ENCODE results near the gene SLC9C2.
"Not testable (repeated sequence)": the region's sequence is repeated elsewhere in the genome, so short reads cannot be mapped to it uniquely, and the experiment has no call there.

The SLC9C2 gene

DNA sequence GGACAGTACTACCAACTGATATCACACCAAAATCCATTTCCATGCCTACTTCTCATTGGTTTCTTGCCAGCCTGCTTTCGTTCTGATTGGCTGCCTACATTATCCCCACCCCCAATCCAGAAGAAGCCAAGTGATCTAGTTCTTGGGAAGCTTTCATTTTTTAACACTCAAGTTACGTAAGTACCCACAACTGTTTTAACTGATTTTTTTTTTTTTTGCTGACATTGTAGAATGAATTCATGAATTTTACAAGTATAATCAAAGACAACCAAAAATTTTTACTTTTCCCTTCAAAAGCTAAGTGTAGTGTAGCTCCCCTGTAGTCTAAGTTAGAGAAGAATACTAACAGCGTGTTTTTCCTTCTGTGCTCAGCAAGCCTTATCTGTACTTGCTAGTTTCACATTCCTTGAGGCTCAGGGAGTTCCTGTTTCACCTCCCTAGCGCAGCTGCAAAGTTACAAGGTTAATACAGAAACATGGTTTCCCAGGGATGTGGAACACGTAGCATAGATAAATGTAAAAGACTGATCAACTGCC lies at the start of gene SLC9C2:
TSS of gene SLC9C2 (minus strand) at position 17 of the 536 bp plus-strand sequence. CDS start 1,296 bp downstream, outside the sequence.
- no peak for DNase-seq

- DNase-seq = no peak
These were observed 46.2 kb upstream of the SLC9C2 start for GRCh38 chr1:173648880-173649605.

GRCh38 chr1:173646656-173647055 lies 43.8 kb upstream of the SLC9C2 start:
- no peak for DNase-seq

DNA sequence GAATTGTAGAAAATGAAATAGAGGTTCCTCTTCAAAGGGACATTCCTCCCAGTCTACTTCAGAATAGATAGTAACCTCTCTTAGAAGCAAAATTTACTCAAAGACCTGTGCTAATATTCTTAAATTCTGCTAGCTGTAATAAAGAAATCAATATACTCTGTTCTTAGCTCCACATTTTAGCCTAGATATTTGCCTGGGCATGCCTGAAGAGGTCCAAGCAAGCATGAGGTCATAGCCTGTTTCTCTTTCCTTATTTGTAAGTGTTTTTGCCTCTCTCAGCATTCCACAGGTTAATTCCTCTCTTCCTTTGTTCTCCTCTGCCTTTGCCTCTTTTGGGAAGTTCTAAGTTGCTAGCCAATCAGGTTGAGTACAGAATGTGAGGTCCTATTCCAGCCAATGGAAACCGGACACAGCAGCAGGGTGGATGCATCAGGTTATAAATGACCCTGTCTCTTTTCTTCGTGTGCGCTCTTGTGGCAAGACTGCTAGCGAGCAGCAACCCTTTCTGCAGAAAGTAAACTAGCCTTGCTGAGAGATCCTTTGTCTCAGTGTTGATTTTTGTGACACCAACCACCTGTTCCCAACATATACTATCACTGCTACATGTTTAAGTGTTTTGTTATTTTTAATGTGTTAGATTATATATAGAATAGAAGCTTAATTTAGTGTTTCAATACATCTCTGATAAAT lies 39.7 kb upstream of the SLC9C2 start:
- DNase-seq = not testable (repeated sequence)

DNA sequence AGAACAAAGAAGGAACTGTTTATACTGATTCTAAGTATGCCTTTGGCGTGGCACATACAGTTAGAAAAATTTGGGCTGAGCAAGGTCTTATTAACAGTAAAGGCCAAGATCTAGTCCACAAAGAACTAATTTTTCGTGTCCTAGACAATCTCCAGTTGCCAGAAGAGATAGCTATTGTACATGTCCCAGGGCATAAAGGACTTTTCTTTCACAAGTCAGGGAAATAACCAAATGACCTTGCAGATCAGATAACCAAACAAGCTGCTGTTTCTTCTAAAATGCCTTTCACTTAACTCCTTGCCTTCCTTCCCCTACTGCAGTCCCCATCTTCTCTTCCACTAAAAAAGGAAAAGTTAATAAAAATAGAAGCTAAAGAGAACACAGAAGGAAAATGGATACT lies 36.2 kb upstream of the SLC9C2 start:
- DNase-seq = no peak

GRCh38 chr1:173638043-173639021 lies 35.5 kb upstream of the SLC9C2 start:
- DNase-seq = no peak

DNA sequence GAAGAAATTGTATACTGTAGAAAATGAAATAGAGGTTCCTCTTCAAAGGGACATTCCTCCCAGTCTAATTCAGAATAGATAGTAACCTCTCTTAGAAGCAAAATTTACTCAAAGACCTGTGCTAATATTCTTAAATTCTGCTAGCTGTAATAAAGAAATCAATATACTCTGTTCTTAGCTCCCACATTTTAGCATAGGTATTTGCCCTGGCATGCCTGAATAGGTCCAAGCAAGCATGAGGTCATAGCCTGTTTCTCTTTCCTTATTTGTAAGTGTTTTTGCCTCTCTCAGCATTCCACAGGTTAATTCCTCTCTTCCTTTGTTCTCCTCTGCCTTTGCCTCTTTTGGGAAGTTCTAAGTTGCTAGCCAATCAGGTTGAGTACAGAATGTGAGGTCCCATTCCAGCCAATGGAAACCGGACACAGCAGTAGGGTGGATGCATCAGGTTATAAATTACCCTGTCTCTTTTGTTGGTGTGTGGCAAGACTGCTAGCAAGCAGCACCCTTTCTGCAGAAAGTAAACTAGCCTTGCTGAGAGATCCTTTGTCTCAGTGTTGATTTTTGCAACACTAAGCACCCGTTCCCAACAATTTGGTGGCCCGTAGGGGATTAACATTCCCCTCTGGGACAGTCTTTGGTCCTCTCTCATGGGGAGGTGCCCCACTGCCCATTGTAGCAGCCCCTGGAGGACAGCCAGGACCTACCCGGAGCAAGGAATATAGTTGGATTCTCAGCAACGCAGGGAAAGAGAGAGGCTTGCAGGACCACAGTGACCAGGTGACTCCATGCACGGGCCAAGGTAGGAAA lies 34.6 kb upstream of the SLC9C2 start:
- DNase-seq = not testable (repeated sequence)

DNA sequence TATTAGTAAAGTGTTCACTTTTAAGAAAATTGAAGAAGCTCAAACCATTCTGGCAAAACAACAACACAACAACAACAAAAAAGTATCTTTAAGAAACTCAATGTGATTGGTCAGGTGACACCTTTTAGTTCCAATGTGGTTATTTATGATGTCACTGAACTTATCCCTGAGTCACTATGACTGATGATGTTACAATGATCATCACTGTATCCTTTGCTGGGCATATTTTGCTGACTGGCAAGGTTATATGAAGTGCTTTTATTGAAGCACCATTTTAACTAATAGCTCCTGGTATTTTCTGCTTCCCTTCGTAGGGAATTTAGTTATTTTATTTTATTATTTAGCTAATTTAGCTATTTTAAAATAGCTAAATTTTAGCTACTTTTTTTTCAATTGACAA lies 32.2 kb upstream of the SLC9C2 start, which contains the start of gene TEX50:
TSS of gene TEX50 (plus strand) at position 223 of the 400 bp plus-strand sequence. CDS start 184 bp downstream, outside the sequence.
- no peak for DNase-seq

DNA sequence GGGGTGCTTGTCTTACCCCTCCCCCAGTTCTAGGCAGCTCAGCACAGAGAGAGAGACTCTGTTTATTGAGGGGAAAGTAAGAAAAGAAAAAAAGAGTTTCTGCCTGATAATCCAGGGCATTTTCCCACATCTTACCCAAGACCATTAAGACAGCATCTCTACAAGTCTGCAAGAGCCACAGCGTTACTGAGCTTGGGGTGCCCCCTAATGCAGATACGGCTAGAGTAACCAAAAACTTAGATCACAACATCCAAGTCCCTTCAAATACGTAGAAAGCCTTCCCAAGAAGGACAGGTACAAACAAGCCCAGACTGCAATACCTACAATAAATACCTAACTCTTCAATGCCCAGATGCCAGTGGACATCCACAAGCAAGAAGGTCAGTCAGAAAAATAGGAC lies 26.0 kb upstream of the SLC9C2 start:
- DNase-seq = no peak

- DNase-seq = no peak
These were observed 24.4 kb upstream of the SLC9C2 start for GRCh38 chr1:173627269-173627668.

- no peak for DNase-seq
These were observed 14.0 kb upstream of the SLC9C2 start for GRCh38 chr1:173616859-173617258.

GRCh38 chr1:173613086-173613485 lies 10.2 kb upstream of the SLC9C2 start:
- DNase-seq = not testable (repeated sequence)

DNA sequence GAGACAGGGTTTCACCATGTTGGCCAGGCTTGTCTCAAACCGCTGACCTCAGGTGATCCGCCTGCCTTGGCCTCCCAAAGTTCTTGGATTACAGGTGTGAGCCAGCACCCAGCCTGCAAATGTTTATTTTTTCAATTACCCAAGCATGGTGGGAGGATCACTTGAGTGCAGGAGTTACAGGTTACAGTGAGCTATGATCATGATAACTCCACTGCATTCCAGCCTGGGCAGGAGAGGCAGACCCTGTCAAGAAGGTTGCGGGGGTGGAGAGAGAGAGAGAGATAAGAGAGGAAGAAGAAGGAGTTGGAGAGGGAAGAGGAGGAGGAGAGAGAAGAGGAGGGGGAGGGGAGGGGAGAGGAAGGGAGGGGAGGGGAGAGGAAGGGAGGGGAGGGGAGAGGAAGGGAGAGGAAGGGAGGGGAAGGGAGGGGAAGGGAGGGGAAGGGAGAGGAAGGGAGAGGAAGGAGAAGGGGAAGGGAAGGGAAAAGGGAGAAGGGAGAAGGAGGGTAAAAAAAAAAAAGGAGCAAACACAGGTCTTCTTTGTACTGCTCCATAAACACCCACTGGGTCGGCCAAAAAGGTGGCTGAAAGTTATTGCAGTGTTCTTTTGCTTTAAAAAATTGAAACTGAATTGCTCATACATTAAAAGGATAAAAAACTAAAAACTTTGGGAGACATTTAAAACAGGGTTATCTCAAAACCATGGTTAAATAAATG lies 5.8 kb upstream of the SLC9C2 start:
- DNase-seq = no peak

DNA sequence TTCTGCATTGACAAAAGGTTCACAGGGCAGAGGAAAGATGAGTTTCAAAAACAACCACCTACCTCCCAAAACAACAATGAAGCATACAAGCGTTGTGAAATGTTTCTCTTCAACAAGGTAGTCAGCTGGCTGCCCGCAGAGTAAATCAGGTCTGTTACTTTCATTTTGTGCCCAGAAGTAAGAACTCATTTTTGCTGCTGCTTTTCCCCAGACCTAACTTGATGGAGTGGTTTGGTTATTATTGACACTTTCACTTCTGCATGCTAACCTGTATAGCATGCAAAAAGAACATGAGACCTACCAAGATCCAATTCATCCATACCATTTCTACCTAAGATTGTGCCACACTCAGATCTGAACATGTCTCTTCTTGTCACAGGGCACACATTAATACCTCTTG lies 1.3 kb downstream of the SLC9C2 start:
- DNase-seq = no peak

GRCh38 chr1:173596097-173596825 lies 6.6 kb downstream of the SLC9C2 start:
- no peak for DNase-seq

DNA sequence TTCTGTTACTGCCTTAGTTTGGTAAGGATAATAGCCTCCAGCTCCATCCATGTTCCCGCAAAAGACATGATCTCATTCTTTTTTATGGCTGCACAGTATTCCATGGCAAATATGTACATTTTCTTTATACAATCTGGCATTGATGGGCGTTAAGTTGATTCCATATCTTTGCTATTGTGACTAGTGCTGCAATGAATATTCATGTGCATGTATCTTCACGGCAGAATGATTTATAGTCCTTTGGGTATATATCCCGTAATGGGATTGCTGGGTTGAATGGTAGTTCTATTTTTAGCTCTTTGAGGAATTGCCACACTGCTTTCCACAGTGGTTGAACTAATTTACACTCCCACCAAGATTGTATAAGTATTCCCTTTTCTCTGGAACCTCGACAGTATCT lies 11.7 kb downstream of the SLC9C2 start:
- DNase-seq = not testable (repeated sequence)

DNA sequence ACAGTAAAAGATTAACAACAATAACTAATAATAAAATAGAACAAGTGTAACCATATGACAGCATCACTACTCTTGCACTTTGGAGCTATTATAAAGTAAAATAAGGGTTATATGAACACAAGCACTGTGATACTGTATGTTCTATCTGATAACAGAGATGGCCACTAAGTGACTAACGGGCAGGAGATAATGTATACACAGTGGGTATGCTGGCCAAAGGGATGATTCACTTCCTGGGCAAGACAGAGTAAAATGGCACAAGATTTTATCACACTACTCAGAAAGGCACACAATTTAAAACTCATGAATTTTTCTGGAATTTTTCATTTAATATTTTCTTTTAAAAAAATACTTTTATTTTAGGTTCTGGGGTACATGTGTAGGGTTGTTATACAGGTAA lies 12.3 kb downstream of the SLC9C2 start:
- no peak for DNase-seq

DNA sequence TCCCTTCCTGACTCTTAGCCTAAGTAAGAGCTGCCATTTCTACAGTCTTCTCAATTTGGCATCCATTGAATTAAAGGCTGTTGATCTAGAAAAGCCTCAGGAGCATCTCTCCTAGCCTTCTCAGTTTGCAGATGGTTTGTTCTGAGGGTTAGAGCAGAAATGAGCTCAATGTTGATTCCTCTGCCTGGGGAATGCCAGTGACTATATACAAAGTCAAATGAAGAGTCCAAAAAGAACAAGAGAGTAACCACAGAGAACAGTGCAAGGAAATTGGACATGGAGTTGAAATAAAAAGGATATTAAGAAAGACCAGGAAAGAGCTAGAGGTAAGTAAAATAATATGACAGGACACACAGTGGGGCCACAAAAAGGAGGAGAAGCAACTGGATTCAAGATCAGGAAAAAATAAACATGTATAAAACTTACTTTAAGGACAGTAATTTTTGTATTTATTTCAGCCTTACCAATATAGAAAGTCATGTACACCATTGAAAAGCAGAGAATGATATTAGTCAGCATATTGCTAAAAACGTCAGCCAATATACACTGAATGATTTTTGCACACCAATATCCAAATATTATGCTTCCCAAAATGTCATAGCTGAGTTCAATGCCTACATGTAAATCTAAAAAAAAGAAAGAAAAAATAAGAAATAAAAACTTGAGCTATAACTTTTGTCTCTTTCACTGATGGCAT lies 21.3 kb downstream of the SLC9C2 start:
- no peak for DNase-seq

DNA sequence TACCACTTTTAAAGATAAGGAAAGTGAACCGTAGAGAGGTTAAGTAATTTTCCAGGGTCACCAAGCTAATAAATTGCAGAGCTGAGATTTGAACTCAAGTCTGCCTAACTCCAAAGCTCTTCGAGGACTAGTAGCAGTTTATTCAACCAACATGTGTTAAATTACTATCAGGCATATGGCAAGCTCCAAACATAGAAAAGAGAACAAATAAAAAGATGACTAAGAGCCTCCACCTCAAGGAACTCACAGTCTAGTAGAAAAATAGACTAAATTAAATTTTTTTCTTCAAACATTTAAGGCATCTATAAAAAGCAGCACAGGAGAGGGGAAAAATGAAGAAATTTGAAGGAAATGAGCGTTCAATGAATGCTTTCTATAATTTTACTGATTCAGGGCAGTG lies 22.2 kb downstream of the SLC9C2 start:
- no peak for DNase-seq

GRCh38 chr1:173580071-173580470 lies 22.8 kb downstream of the SLC9C2 start:
- DNase-seq = no peak
